Dendritic cell treated with granulocyte-macrophage colony-stimulating factor and Interleukin-4, amounts not matched to agents 40 ng/mL and 50 ng/mL, for 4 days (primary cell): ENCODE data around the gene NEIL1.
A peak's percentile ranks its signal among the peaks of the same experiment; 100 is the strongest.
"Not testable (repeated sequence)": the region's sequence is repeated elsewhere in the genome, so short reads cannot be mapped to it uniquely, and the experiment has no call there.

Experiments
- H3K27ac Mint-ChIP-seq: one replicate; pipeline ENCODE4 v1.8.0; 2022; ENCODE audit warnings: mild to moderate bottlenecking, mixed read lengths
- H3K27me3 Mint-ChIP-seq: one replicate; pipeline ENCODE4 v1.8.0; 2022; ENCODE audit warnings: mild to moderate bottlenecking, mixed read lengths
- H3K36me3 Mint-ChIP-seq: one replicate; pipeline ENCODE4 v1.8.0; 2022; ENCODE audit warnings: low read depth, mixed read lengths
- H3K4me1 Mint-ChIP-seq: one replicate; pipeline ENCODE4 v1.8.0; 2022; ENCODE audit warnings: low read depth, mixed read lengths
- H3K4me3 Mint-ChIP-seq: one replicate; pipeline ENCODE4 v1.8.0; 2022; ENCODE audit warnings: mild to moderate bottlenecking, moderate library complexity, mixed read lengths
- H3K9me3 Mint-ChIP-seq: one replicate; pipeline ENCODE4 v1.8.0; 2022; ENCODE audit warnings: mixed read lengths
- intact Hi-C: fragments of 100-400 bp; cut with micrococcal nuclease; formaldehyde crosslinking; loops from one replicate; pipeline ENCODE4 v1.15.0; 2022

Gene NEIL1

GRCh38 chr15:75346796-75347221 lies at the start of gene NEIL1:
TSS of gene NEIL1 (plus strand) at chr15:75347039. CDS start at chr15:75348906, 1,867 bp downstream.
- Mint-ChIP-seq H3K27ac (peak within 1 kb of the TSS; percentile 80), H3K4me1 (peaks cover 40% of the 10 kb centered on the region), H3K36me3 (peaks cover 18% of the 10 kb centered on the region), H3K4me3 (peak within 1 kb of the TSS; percentile 93), H3K9me3 (peaks cover 7% of the 10 kb centered on the region), H3K27me3 (peaks cover 62% of the 10 kb centered on the region)
- intact Hi-C loops = no loop called here

- H3K36me3 Mint-ChIP-seq = not testable (repeated sequence)
These were observed 48.1 kb upstream of the NEIL1 start for GRCh38 chr15:75298541-75299310.

GRCh38 chr15:75299311-75299688 lies 47.5 kb upstream of the NEIL1 start:
- H3K27me3 Mint-ChIP-seq = peaks cover 14% of the 10 kb centered on the region
- H3K4me1 Mint-ChIP-seq, H3K36me3 Mint-ChIP-seq, H3K27ac Mint-ChIP-seq, intact Hi-C loops, H3K4me3 Mint-ChIP-seq, H3K9me3 Mint-ChIP-seq: not testable (repeated sequence)

More at GRCh38 chr15:75298541-75299310, 48.1 kb upstream of the NEIL1 start:
- H3K9me3 Mint-ChIP-seq, H3K4me1 Mint-ChIP-seq, H3K27ac Mint-ChIP-seq, H3K4me3 Mint-ChIP-seq, H3K27me3 Mint-ChIP-seq, intact Hi-C loops: not testable (repeated sequence)

- H3K4me3 Mint-ChIP-seq, H3K4me1 Mint-ChIP-seq, intact Hi-C loops, H3K9me3 Mint-ChIP-seq, H3K36me3 Mint-ChIP-seq, H3K27ac Mint-ChIP-seq: not testable (repeated sequence)
- H3K27me3 Mint-ChIP-seq = peaks cover 16% of the 10 kb centered on the region
These were observed 46.8 kb upstream of the NEIL1 start for GRCh38 chr15:75300026-75300425.

- Mint-ChIP-seq H3K27ac (no peak overlapping the region), H3K4me1 (no peaks in the 10 kb centered on the region), H3K36me3 (no peaks in the 10 kb centered on the region), H3K4me3 (no peak overlapping the region), H3K27me3 (peaks cover 28% of the 10 kb centered on the region), H3K9me3 (no peaks in the 10 kb centered on the region)
- intact Hi-C loops = no loop called here
These were observed 44.5 kb upstream of the NEIL1 start for GRCh38 chr15:75302318-75302717.

GRCh38 chr15:75302753-75303152 lies 44.1 kb upstream of the NEIL1 start:
- H3K4me1 Mint-ChIP-seq, H3K27ac Mint-ChIP-seq, H3K4me3 Mint-ChIP-seq, H3K36me3 Mint-ChIP-seq, intact Hi-C loops, H3K9me3 Mint-ChIP-seq: not testable (repeated sequence)
- H3K27me3 Mint-ChIP-seq = peaks cover 28% of the 10 kb centered on the region

GRCh38 chr15:75306188-75306587 lies 40.7 kb upstream of the NEIL1 start:
- intact Hi-C loops = no loop called here
- H3K27ac Mint-ChIP-seq = no peak overlapping the region
- H3K27me3 Mint-ChIP-seq = peaks cover 39% of the 10 kb centered on the region
- H3K4me1 Mint-ChIP-seq = peaks cover 4% of the 10 kb centered on the region
- H3K4me3 Mint-ChIP-seq = no peak overlapping the region
- H3K9me3 Mint-ChIP-seq = no peaks in the 10 kb centered on the region
- no peaks in the 10 kb centered on the region for H3K36me3 Mint-ChIP-seq

GRCh38 chr15:75307778-75308390 lies 39.0 kb upstream of the NEIL1 start:
- Mint-ChIP-seq H3K4me3 (no peak overlapping the region), H3K9me3 (no peaks in the 10 kb centered on the region), H3K27ac (no peak overlapping the region), H3K36me3 (no peaks in the 10 kb centered on the region), H3K4me1 (peaks cover 4% of the 10 kb centered on the region), H3K27me3 (peaks cover 35% of the 10 kb centered on the region)
- intact Hi-C loops = no loop called here

GRCh38 chr15:75309711-75310110 lies 37.1 kb upstream of the NEIL1 start:
- Mint-ChIP-seq H3K27me3 (peaks cover 27% of the 10 kb centered on the region), H3K36me3 (no peaks in the 10 kb centered on the region), H3K4me3 (no peak overlapping the region), H3K9me3 (no peaks in the 10 kb centered on the region), H3K4me1 (peaks cover 4% of the 10 kb centered on the region), H3K27ac (no peak overlapping the region)
- intact Hi-C loops = no loop called here

GRCh38 chr15:75312548-75312947 lies 34.3 kb upstream of the NEIL1 start:
- H3K9me3 Mint-ChIP-seq, H3K27ac Mint-ChIP-seq, H3K36me3 Mint-ChIP-seq, H3K4me3 Mint-ChIP-seq, intact Hi-C loops, H3K4me1 Mint-ChIP-seq: not testable (repeated sequence)
- H3K27me3 Mint-ChIP-seq = peaks cover 15% of the 10 kb centered on the region

- Mint-ChIP-seq H3K27me3 (peaks cover 12% of the 10 kb centered on the region), H3K4me3 (no peak overlapping the region), H3K36me3 (no peaks in the 10 kb centered on the region), H3K9me3 (no peaks in the 10 kb centered on the region), H3K4me1 (no peaks in the 10 kb centered on the region), H3K27ac (no peak overlapping the region)
- intact Hi-C loops = no loop called here
These were observed 33.6 kb upstream of the NEIL1 start for GRCh38 chr15:75313116-75313845.

- Mint-ChIP-seq H3K4me3 (no peak overlapping the region), H3K27ac (no peak overlapping the region)
These were observed 32.1 kb upstream of the NEIL1 start for GRCh38 chr15:75314552-75315290.

GRCh38 chr15:75319231-75319897 lies 27.5 kb upstream of the NEIL1 start:
- H3K27me3 Mint-ChIP-seq, H3K4me3 Mint-ChIP-seq, H3K27ac Mint-ChIP-seq, intact Hi-C loops, H3K9me3 Mint-ChIP-seq, H3K36me3 Mint-ChIP-seq, H3K4me1 Mint-ChIP-seq: not testable (repeated sequence)

More at GRCh38 chr15:75314552-75315290, 32.1 kb upstream of the NEIL1 start:
- Mint-ChIP-seq H3K4me1 (no peaks in the 10 kb centered on the region), H3K9me3 (no peaks in the 10 kb centered on the region), H3K27me3 (peaks cover 7% of the 10 kb centered on the region), H3K36me3 (no peaks in the 10 kb centered on the region)
- intact Hi-C loops = no loop called here
